ENCODE measurements around the gene PHF12. TPM values are rescaled to one million over a fixed set of nuclear protein-coding genes. Genes with fewer than 3 reads are reported as not detected.

The PHF12 gene
- total and polyA plus RNA-seq, 10 of the 15 experiments (the other 5 are each of a cell fraction or from before 2014, with no cell fraction given), result 1.3 to 43.9 (median 19.2) TPM

DNA sequence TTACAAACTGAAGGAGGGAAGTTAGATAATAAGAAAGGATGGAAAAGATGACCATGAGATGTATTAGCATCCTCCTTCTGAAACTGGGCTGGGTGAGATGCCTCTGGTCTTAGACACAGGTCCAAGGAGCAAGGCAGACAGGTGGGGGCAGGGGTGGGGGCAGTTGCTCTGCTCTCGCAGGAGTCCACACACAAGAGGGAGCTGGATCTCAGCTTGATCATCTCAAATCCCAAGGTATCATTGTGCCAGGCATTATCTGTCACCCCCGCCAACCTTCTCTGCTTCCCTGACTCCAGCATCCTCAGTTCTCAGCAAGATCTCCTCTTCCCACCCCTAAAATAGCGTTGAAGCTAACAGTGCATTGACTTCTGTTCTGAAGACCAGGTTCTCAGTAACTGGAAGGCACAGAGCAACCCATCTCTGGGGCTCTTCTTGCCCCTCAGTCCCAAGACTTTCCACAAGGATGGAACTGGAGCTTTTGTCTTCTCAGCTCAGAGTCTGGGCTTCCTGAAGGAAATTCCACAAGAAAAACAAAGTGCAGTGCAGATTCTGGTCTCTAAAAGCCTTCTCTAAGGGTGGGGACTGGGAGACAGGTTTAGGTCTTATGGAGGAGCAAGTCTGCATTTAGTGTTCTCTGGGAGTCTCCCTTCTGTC lies 55.4 kb downstream of the PHF12 start:
- RAD21 ChIA-PET (ENCODE audit: unreplicated experiment), result interaction anchor here (0.7 to 4.3 kb wide), 8 partner anchors 8 to 169 kb away, joined by 3 to 28 read pairs (median 8); partner anchors contain the start of gene FAM222B
- Histone ChIP-seq H3K79me2 (ENCODE audit: control insufficient read depth, insufficient read depth, low read length) (peaks cover 22% of the 10 kb centered on the region), H3K9me3 (replicated peaks; ENCODE audit: control insufficient read depth, insufficient read depth, low read length) (no peaks in the 10 kb centered on the region), H4K20me1 (ENCODE audit: control insufficient read depth, insufficient read depth) (no peaks in the 10 kb centered on the region), H3K4me2 (ENCODE audit: control insufficient read depth, insufficient read depth) (peak overlapping the region; percentile 92), H3K36me3 (ENCODE audit: control insufficient read depth in 2 of 2, insufficient read depth in 2 of 2, low read length in 1 of 2) (no peaks in the 10 kb centered on the region), H3K27ac (ENCODE audit: control insufficient read depth, insufficient read depth) (no peak overlapping the region), H3K4me1 (ENCODE audit: control insufficient read depth, insufficient read depth, low read length) (peaks cover 45% of the 10 kb centered on the region), H3K9ac (ENCODE audit: control insufficient read depth, insufficient read depth, low read length) (peak overlapping the region; percentile 72), H3K4me3 (peak overlapping the region; percentile 92), H2AFZ (ENCODE audit: control insufficient read depth, low read depth, low read length) (no peak overlapping the region), H3K27me3 (replicated peaks in 1 of 2; ENCODE audit: control insufficient read depth in 2 of 2, insufficient read depth in 2 of 2, low read length in 1 of 2) (no peaks in the 10 kb centered on the region)
- no TSS peak for BruUV-seq (replicated peaks)
- SMC1A ChIA-PET (ENCODE audit: uncharacterized antibody, unreplicated experiment), result interaction anchor here (0.9 to 5.8 kb wide), 9 partner anchors 14 to 176 kb away, joined by 3 to 35 read pairs (median 4); partner anchors contain the start of genes NEK8, RPL23A and TLCD1
- no peak for ATAC-seq
- CTCF ChIA-PET, result interaction anchor here (0.8 to 4.5 kb wide), 7 partner anchors 34 to 347 kb away, joined by 3 to 31 read pairs (median 4); partner anchors contain the start of genes FAM222B and NEK8
- in situ Hi-C loops (cut with MboI), result loop anchor here (25.0 kb wide), 1 partner anchor 1409 kb away; no protein-coding TSS in a partner anchor
- 52% methylated on average over 3 of the region's 3 CpGs for WGBS (ENCODE audit: insufficient coverage, insufficient replicate concordance, low lambda C conversion rate, missing lambda C conversion rate)
- POLR2A ChIA-PET, result interaction anchor here (0.6 to 2.9 kb wide), 11 partner anchors 24 to 244 kb away, joined by 3 to 11 read pairs (median 5); partner anchors contain the start of gene ERAL1
- intact Hi-C loops (cut with micrococcal nuclease; ENCODE audit: unreplicated experiment), result no loop called here
- FAIRE-seq, result no peak
- TF ChIP-seq MEF2B (IDR thresholded peaks at IDR 0.05; ENCODE audit: partially characterized antibody, poor library complexity, severe bottlenecking) (no peak), SMARCA5 (IDR thresholded peaks at IDR 0.05) (no peak), EED (IDR thresholded peaks at IDR 0.05; ENCODE audit: low read depth) (0 out of 2 replicates have a peak, but pooled peaks have one; percentile 30), HDGF (IDR thresholded peaks at IDR 0.05) (0 out of 2 replicates have a peak, but pooled peaks have one; percentile 68), CHD2 (IDR thresholded peaks at IDR 0.05; ENCODE audit: borderline replicate concordance, low read depth, low read length) (0 out of 2 replicates have a peak, but pooled peaks have one; percentile 15), RCOR1 (conservative IDR thresholded peaks at IDR 0.05; ENCODE audit: low read depth, low read length) (no peak)
- no peak for DNase-seq (ENCODE audit: low read depth, low spot score)

All from GM12878 (cell line).